Adipocyte (in vitro differentiated cells): ENCODE data around the gene WSCD1.

Experiments used
- DNase-seq: peaks from one replicate; pipeline ENCODE4 v3.0.0-alpha.2; 2015; ENCODE audit warnings: low read depth
- H3K27me3 ChIP-seq: replicated peaks from 2 replicates; pipeline ENCODE4 v1.7.0; 2013; ENCODE audit warnings: mild to moderate bottlenecking, low read length, moderate library complexity; ENCODE audit not compliant: control insufficient read depth, insufficient read depth
- H3K36me3 ChIP-seq: 2 replicates; pipeline ENCODE4 v1.7.0; 2013; ENCODE audit warnings: low read length, mild to moderate bottlenecking, moderate library complexity; ENCODE audit not compliant: control insufficient read depth, insufficient read depth, severe bottlenecking
- H3K4me1 ChIP-seq: 2 replicates; pipeline ENCODE4 v1.7.0; 2013; ENCODE audit warnings: mild to moderate bottlenecking, low read length, moderate library complexity; ENCODE audit not compliant: control insufficient read depth, insufficient read depth
- H3K4me3 ChIP-seq: 2 replicates; pipeline ENCODE4 v1.7.0; 2013; ENCODE audit warnings: mild to moderate bottlenecking, low read length, moderate library complexity
- H3K9ac ChIP-seq: 2 replicates; pipeline ENCODE4 v1.7.0; 2013; ENCODE audit warnings: mild to moderate bottlenecking, low read length, moderate library complexity
- H3K9me3 ChIP-seq: 2 replicates; pipeline ENCODE4 v1.7.0; 2013; ENCODE audit warnings: mild to moderate bottlenecking, low read length, moderate library complexity; ENCODE audit not compliant: control insufficient read depth

WSCD1 gene

GRCh38 chr17:6138761-6139446 is 68.7 kb downstream of the WSCD1 start:
- Histone ChIP-seq H3K4me3 (no peak overlapping the region), H3K27me3 (peaks cover 28% of the 10 kb centered on the region), H3K4me1 (no peaks in the 10 kb centered on the region), H3K9me3 (no peaks in the 10 kb centered on the region), H3K36me3 (no peaks in the 10 kb centered on the region), H3K9ac (no peak overlapping the region)
- no peak for DNase-seq

GRCh38 chr17:6139447-6139832 is 69.3 kb downstream of the WSCD1 start:
- H3K4me1 ChIP-seq = no peaks in the 10 kb centered on the region
- H3K9me3 ChIP-seq = no peaks in the 10 kb centered on the region
- no peaks in the 10 kb centered on the region for H3K36me3 ChIP-seq
- H3K4me3 ChIP-seq = no peak overlapping the region
- H3K27me3 ChIP-seq = peaks cover 28% of the 10 kb centered on the region
- no peak for DNase-seq
- no peak overlapping the region for H3K9ac ChIP-seq

DNA sequence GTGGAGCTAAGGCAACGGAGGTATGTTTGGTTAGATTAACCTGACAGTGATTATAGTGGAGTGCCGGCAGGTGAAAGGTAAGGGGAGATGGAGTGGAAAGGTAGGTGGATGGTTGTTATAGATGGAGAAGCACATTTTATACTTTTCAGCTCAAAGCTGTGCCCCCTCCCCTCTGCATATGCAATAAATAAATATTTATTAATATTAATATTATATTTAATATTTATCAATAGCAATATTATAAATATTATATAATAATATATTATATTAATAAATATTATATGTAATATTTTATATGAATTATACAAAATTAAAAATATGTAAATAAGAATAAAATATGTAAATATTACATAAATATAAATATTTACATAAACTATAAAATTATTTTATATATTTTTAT is 70.0 kb downstream of the WSCD1 start:
- H3K9me3 ChIP-seq = no peaks in the 10 kb centered on the region
- H3K9ac ChIP-seq = no peak overlapping the region
- no peaks in the 10 kb centered on the region for H3K4me1 ChIP-seq
- no peak for DNase-seq
- peaks cover 23% of the 10 kb centered on the region for H3K27me3 ChIP-seq
- H3K36me3 ChIP-seq = no peaks in the 10 kb centered on the region
- no peak overlapping the region for H3K4me3 ChIP-seq

- Histone ChIP-seq H3K36me3 (no peaks in the 10 kb centered on the region), H3K4me1 (no peaks in the 10 kb centered on the region), H3K27me3 (peaks cover 19% of the 10 kb centered on the region), H3K9me3 (no peaks in the 10 kb centered on the region), H3K4me3 (no peak overlapping the region), H3K9ac (no peak overlapping the region)
- DNase-seq = no peak
These were observed 70.7 kb downstream of the WSCD1 start for GRCh38 chr17:6140728-6141330.

DNA sequence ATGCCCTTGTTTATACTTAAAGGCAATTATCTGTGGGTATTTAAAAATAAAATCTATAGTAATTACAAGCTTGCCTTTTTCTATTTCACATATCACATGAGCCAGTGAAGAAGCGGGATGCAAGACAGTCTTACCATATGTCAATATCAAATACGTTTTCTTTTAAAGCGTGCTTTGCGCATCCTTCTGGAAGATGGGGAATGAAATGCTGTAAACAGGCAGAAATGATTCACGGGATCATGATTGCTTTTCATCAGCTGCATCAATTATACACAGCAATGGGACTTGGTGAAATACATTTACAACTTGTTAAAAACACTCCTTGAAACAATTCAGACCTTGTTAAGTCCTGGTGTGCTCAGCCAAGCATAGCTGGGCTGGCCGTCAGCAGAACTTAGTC is 72.5 kb downstream of the WSCD1 start:
- no peak overlapping the region for H3K9ac ChIP-seq
- H3K9me3 ChIP-seq = no peaks in the 10 kb centered on the region
- peaks cover 6% of the 10 kb centered on the region for H3K27me3 ChIP-seq
- no peak for DNase-seq
- no peaks in the 10 kb centered on the region for H3K36me3 ChIP-seq
- no peak overlapping the region for H3K4me3 ChIP-seq
- no peaks in the 10 kb centered on the region for H3K4me1 ChIP-seq

- Histone ChIP-seq H3K4me3 (no peak overlapping the region), H3K9ac (no peak overlapping the region), H3K36me3 (no peaks in the 10 kb centered on the region), H3K27me3 (peaks cover 1% of the 10 kb centered on the region), H3K9me3 (no peaks in the 10 kb centered on the region), H3K4me1 (no peaks in the 10 kb centered on the region)
- no peak for DNase-seq
These were observed 75.8 kb downstream of the WSCD1 start for GRCh38 chr17:6145946-6146345.

DNA sequence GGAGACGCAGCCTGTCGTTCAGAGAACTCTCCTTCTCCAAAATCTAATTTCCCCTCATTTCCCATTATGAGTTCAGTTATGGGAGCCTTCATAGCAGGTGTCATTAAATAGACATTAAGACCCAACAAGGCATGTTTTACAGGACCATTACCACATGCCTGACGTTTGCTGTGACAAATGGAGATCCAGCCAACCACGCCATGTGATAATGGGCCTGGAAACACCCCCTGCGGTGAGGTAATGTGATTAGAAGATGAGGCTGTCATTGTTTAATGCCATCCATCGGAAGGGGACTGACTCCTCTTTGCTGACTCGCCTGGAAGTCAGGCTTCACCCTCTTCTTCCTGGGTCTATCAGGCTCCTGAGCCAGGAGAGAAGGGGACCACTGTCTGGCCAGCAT is 76.9 kb downstream of the WSCD1 start:
- Histone ChIP-seq H3K27me3 (peaks cover 5% of the 10 kb centered on the region), H3K9me3 (no peaks in the 10 kb centered on the region), H3K4me1 (no peaks in the 10 kb centered on the region), H3K9ac (no peak overlapping the region), H3K4me3 (no peak overlapping the region), H3K36me3 (no peaks in the 10 kb centered on the region)
- DNase-seq = no peak

- no peak for DNase-seq
- Histone ChIP-seq H3K27me3 (peaks cover 12% of the 10 kb centered on the region), H3K9ac (no peak overlapping the region), H3K4me1 (no peaks in the 10 kb centered on the region), H3K36me3 (no peaks in the 10 kb centered on the region), H3K9me3 (no peaks in the 10 kb centered on the region), H3K4me3 (no peak overlapping the region)
These were observed 83.2 kb downstream of the WSCD1 start for GRCh38 chr17:6153375-6153774.

DNA sequence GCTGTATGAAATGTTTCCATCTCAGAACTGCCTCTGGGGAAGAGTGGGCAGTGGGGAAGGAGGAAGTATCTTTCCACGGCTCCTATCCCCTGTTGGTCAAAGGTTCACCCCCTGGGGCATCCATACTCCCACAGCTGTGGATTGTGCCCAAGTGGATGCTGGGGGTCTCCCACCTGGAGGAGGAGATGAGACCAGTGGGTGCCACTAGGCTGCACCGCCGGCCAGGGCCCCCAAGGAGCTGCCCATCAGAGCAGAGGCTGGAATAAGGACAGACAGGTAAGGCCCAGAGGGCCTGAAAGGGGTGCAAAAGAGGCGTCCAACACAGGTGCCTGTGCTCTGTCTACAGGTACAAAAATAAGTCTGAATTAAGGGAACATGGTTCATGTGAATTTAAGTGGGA is 87.5 kb downstream of the WSCD1 start:
- Histone ChIP-seq H3K4me3 (no peak overlapping the region), H3K36me3 (no peaks in the 10 kb centered on the region), H3K9me3 (no peaks in the 10 kb centered on the region), H3K9ac (no peak overlapping the region), H3K4me1 (no peaks in the 10 kb centered on the region), H3K27me3 (peaks cover 30% of the 10 kb centered on the region)
- DNase-seq = no peak

GRCh38 chr17:6159541-6160231 is 89.5 kb downstream of the WSCD1 start:
- no peaks in the 10 kb centered on the region for H3K4me1 ChIP-seq
- no peak overlapping the region for H3K4me3 ChIP-seq
- H3K36me3 ChIP-seq = no peaks in the 10 kb centered on the region
- no peak overlapping the region for H3K9ac ChIP-seq
- no peaks in the 10 kb centered on the region for H3K9me3 ChIP-seq
- no peak for DNase-seq
- peaks cover 43% of the 10 kb centered on the region for H3K27me3 ChIP-seq

GRCh38 chr17:6160232-6160555 is 90.0 kb downstream of the WSCD1 start:
- Histone ChIP-seq H3K4me3 (no peak overlapping the region), H3K36me3 (no peaks in the 10 kb centered on the region), H3K4me1 (no peaks in the 10 kb centered on the region), H3K9ac (no peak overlapping the region), H3K9me3 (no peaks in the 10 kb centered on the region), H3K27me3 (peaks cover 47% of the 10 kb centered on the region)
- no peak for DNase-seq
